Fibroblast of skin of back (primary cell): Measurements from ENCODE around the gene KLHDC7A.

Experiments used
- DNase-seq: peaks from one replicate; pipeline ENCODE4 v3.0.0-alpha.2; 2013

KLHDC7A gene

DNA sequence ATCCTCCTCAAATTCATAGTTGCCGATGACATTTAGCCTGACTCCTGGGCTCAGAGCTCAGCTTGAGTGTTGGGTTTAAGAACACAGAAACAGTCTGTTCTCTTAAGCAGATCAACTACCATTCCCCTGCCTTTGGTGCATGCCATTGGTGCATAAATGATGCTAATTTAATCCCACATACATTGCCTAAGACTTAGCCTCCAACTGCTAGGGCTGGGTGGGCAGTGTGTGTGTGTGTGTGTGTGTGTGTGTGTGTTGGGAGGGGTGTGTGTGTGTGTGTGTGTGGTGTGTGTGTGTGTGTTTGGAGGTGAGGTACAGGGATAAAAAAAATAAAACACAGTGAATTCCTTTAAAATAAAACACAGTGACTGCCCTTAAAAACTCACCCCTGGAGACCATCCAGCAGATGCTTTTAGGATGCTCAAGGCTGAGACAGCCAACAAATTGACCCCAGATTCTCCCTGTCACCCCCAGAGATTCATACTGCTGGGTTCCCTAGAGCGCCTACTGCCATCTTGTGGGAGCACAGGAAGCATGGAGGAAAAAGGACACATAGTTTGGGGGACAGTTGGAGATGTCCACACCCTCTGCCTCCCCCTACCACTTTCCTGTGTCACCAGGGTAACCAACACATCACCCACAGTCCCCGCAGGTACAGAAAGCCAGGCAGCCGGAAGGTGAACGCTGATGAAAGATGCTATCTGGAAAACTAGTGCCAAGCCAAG lies 30.6 kb downstream of the KLHDC7A start:
- no peak for DNase-seq

DNA sequence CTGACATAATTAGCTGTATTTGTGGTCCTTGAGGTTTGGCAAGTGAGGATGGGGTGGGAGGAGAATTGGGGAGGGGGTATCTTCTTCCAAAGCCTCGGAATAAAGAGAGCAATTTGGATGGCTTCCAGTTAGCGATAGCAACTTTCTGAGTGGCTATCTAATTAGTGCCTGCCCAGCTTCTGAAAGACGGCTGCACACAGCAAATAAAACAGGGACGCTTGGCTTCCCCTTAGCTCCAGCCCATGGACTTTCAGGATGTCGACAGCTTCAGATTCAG lies 31.1 kb downstream of the KLHDC7A start:
- no peak for DNase-seq

DNA sequence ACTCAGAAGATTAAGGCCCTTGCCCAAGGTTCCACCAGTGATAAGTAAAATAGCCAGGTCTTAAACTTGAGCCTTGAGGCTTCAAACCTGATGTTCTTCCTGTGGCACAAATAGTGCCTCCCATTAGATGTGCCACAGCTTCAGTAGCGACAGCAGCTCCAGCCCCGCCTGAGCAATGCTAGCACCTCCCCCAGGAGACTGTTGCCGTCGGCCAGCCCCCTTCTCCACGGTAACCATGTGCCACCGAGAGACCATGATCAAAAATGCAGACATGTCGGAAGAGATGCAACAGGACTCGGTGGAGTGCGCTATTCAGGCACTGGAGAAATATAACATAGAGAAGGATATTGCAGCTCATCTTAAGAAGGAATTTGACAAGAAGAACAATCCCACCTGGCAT lies 32.2 kb downstream of the KLHDC7A start:
- DNase-seq, result no peak

DNA sequence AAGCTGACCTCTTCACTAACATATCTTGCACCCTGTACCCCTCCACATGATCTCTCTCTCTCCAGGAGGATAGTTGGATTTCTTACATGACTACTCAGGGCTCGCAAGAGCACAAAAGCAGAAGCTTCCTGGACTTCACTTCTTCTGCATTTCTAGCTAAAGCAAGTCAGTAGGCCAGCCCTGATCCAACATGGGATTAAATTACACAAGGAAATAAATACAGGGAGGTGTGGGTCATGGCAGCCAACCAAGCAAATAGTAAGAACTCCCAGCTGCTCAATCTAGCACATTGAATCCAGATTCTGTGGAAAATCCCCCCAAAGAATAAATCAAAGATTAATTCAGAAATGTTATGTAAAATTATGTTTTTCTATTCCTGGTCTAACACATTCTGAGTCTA lies 33.3 kb downstream of the KLHDC7A start:
- DNase-seq, result no peak

DNA sequence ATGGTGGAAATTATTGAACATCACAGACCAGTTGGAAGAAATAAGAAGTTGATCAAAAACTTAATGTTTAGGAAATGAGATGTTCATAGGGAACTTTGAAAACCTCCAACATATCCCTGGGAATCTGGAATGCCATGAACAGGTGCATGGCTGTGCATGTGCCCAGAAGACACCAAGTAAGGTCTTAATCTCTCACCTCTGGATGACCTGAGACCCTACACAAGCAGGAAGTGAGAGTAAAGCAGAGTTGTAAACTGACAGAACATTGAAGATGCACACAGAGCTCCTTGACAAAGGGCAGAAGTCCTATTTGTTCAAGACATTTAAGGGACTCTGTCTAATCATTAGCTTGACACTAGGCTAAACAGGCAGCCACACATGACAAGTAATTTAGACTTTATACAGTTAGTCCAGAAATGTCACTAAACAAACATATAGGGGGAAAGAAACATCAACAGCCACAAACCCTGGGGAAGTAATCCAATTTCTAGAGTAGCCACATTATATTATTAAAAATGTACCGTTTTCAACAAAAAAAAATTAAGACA lies 34.5 kb downstream of the KLHDC7A start:
- no peak for DNase-seq

DNA sequence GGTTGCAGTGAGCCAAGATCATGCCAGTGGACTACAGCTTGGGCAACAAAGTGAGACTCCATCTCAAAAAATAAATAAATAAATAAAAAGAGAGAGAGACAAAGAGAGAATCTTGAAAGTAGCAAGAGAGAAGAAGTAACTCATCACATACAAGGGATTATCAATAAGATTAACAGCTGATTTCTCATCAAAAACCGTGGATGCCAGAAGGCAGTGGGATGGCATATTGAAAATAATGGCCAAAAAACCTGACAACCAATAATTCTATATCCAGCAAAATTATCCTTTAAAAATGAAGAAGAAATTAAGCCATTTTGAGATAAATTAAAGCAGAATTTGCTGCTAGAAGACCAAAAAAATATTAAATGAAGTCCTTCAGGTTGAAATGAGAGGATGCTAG lies 35.7 kb downstream of the KLHDC7A start:
- no peak for DNase-seq

DNA sequence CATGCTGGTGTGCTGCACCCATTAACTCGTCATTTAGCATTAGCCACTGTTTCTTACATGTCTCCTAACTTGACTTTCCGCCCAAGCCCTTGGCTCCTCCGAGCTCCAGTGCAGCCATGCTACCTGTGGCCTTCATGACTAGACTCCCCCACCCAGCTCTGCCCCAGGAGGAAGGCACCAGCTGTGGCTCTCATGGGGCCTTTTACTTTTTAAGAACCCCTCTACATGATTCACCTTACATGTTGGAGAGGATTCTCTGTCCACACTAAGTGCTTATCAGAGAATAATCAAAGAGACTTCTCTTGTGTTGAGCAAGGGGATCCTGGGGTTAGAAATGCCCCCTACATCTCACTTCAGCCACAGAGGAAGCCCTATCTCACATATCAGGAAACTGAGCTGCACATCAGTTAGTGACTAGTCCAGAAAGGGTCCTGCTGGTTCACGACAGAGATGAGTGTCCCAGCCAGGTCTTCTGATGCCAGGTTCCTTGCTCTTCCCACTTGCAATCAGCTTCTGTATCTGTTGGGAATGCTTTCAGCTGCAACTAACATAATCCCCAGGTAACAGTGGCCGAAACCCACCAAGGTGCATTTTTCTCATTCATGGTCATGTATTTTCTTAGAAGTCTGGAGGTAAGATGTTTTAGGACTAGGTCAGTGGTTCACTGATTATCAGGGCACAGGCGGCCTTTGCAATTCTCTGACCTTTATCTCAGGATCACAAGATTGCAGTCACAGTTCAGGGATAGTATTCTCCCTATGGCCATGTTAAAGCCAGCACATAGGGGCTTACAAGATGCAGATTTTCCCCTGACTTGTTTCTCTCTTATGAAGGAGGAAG lies 45.9 kb downstream of the KLHDC7A start:
- no peak for DNase-seq

DNA sequence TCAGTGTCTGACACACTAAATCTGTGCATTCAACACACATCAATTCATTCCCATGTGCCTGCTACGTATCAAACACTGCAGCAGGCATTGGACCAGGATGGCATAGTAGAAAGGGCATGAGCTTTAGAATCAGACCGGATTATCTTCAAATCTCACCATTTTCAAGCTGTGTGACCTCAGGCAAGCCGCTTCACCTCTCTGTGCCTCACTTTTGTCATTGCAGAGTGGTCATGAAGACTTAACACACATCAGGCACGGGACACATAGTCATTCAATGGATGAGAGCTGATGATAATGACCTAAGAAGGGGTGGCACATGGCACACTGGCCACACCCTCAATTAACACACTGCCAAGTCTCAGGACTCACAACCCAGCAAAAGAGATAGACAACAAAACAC lies 46.8 kb downstream of the KLHDC7A start:
- no peak for DNase-seq

DNA sequence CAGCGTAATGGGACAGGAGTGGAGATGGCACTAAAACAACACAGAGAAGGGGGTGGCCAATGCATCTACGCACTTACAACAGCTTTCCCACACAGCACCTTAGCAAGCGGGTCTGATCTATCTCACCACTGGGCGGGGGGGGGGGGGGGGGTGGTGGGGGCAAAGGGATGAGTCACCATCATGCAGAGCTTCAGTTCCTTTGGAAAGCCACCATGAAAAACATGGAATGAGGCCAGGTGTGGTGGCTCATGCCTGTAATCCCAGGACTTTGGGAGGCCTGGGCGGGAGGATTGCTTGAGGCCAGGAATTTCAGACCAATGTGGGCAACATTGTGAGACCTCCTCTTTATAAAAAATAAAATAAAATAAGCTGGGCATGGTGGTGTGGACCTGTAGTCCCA lies 47.2 kb downstream of the KLHDC7A start:
- DNase-seq, result no peak

DNA sequence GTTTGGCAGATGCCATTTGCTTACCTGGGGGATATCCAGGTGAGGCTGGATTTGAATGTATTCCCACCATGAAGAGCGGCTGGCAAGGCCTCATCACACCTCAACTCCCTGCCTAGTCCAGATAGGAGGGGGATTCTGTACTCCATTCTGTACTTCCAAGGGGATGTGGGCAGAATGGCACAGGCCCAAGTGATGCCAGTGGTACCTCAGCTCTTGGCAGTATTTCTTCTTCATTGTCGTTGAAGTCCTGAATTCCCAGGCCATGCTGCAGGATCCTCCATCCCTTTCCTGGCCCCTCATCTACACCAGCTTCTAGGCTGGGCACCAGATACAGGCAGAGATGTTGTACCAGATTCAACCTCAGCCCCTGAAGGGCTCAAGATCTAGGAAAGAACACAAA lies 47.9 kb downstream of the KLHDC7A start:
- no peak for DNase-seq

DNA sequence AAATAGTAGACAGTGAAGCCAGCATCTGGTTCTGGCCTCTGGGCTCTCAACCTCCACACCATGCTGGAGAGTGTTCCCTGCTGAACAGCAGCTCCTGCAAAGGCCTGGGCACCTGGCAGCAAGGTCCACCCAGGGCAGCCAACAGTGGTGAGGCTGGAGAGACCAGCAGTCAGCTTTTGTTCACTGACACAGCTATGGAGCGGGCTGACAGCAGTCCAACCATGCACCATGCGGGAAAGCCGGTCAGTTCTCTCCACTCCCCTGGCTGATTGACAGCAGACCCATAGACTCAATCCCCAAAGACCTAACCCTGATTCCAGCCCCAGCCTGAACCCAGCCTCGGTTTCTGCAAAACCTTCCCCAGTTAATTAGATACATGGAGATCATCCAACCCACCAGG lies 49.0 kb downstream of the KLHDC7A start:
- DNase-seq, result no peak

DNA sequence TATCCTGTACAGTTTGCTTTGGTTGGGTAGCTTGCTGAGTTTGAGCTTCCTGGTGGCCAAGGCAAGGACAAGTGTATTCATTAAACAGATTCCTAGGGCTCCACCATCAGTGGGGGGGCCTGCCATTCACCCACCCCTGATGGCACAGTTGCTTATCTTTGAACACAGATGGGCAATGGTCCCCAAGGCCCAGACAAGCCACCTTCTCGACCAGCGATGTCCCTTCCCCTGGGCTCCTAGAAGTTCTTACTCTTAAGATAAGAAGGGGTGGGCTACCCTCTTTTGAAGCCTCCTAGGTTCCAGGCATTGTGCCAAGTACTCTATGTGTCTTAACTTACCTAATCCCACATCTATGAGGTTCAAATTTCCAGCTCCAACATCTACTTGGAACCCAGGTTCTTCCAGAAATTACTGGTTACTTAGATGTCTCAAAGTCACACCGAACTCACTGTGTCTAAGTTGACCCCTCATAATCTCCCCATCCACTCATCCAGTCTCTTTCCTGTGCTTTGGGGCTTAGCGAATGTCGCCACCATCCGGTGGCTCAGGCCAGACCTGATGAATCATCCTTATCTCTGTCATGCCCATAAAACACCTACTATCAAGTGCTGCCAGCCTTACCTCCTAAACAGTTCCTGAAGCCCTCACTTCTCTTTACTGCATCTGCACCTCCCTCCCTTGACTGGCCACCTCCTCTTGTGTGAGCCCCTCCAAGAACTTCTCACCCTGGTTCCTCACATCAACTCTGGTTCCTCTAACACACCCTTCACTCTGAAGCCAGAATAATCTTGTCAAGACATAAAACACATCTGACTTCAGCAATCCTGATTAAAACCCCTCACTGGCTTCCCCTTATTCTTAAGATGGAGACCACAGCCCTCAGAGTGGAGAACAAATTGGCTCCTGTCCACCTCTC lies 50.1 kb downstream of the KLHDC7A start:
- DNase-seq, result no peak

DNA sequence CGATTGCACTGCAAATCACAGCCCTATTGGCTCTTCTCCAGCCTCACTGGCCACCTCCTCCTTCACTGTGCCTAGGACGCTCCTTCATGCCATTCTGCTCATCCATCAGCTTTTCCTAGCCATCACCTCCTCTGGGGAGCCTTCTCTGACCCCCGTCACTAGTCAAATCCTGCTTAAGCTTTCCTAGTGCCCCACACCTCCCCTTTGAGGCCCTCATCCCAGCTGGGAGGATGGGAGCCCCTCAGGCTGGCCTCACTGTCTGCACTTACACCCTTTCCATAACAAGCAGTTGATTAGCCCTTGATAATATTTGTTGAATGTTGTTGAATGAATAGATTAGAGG lies 50.7 kb downstream of the KLHDC7A start:
- DNase-seq, result no peak

DNA sequence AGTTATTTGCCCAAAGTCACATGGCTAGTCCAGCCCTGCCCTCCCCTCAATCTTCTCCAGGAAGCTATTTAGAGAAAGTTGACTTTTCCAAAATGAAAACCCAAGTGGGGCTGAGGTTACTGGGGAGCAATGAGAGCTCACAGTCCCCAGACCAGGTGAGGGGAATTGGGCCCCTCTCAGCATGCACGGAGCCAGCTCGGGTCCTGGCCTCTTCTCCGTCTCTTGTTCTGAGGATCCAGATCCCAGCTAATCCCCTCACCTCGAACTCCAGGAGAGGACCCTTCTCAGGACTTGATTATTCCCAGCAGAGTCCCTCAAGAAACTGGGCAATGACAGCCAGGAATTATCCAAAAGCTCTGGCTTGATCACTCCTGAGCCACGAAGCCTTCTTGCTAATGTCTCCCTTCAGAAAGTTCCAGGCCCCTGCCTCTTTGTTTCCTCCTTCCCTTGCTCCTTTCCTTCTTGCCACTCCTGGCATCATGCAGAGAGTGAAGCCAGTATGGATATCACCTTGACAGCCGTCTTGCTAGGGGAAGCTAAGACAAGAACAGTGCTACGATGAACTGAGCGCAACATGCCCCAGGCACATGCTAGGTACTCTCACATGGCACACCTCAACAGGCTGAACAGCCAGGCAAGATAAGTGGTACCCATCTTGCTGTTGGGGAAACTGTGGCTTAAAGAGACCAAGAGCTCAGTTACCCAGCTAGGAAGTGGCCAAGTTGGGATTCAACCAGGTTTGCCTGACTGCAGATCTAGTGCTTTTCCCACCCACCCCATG lies 51.9 kb downstream of the KLHDC7A start:
- DNase-seq, result no peak

DNA sequence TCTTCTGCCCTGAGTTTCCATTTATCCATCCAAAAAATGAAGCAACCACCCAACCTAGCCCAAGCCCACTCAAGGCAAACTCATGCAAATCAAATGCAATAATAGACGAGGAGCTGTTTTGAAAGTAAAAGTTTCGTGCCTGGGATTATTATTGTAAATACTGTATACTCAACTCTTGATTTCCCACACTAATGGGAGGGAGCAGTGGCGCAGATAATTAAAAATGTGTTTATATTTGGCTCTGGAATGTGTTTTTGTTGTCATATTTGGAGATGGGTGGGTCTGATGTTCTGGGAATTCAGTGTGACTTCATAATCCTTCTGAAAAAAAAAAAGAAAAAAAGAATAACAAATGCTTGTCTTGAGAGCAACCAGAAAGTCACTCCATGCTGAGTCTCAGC lies 52.5 kb downstream of the KLHDC7A start:
- no peak for DNase-seq

DNA sequence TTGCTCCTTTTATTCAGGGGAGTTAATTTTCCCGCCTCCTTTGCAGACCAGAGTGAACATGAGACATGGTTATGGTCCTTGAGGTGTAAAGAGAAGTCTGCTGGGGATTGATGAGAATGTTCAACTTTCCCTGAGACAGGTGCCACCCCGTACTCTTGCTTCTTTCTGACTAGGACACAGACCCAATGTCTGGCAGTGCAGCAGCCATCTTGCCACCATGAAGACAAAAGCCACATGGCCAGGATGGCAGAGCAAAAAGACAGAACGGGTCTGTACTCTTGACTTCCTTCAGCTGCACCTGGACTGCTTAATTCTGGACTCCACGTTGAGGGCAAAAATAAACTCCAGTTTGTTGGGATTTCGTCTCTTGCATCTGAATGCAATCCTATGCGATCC lies 54.1 kb downstream of the KLHDC7A start:
- DNase-seq, result no peak
